Measurements from ENCODE around the gene TRIP13.

Gene TRIP13

GRCh38 chr5:886036-886435 lies 6.6 kb upstream of the TRIP13 start:
- no peaks in the 10 kb centered on the region for H3K4me1 ChIP-seq (ENCODE audit: control insufficient read depth, insufficient read depth, low read length)
- H3K9me3 ChIP-seq (ENCODE audit: control insufficient read depth, insufficient read depth, low read depth, low read length) = no peaks in the 10 kb centered on the region
- ChIA-PET POLR2A (no interaction called here), CTCF (interaction anchor here (1.6 kb wide), 1 partner anchor 282 kb away, joined by 7 read pairs; no protein-coding TSS in a partner anchor)
- TF ChIP-seq ZNF48 (tag by site-specific recombination; IDR thresholded peaks at IDR 0.05) (no peak), ZBTB10 (tag by site-specific recombination; IDR thresholded peaks at IDR 0.05) (no peak), ZSCAN4 (tag by site-specific recombination; IDR thresholded peaks at IDR 0.05) (no peak), ZBTB1 (tag by site-specific recombination; IDR thresholded peaks at IDR 0.05) (no peak), GLI4 (tag by site-specific recombination; IDR thresholded peaks at IDR 0.05) (no peak), YY2 (tag by site-specific recombination; IDR thresholded peaks at IDR 0.05) (no peak), KLF8 (tag by site-specific recombination; IDR thresholded peaks at IDR 0.05) (no peak), ZNF76 (tag by site-specific recombination; IDR thresholded peaks at IDR 0.05; ENCODE audit: borderline replicate concordance, low read depth) (no peak), BCL11A (tag by site-specific recombination; IDR thresholded peaks at IDR 0.05; ENCODE audit: low read depth) (no peak), ZEB2 (tag by site-specific recombination; IDR thresholded peaks at IDR 0.05) (no peak), REST (tag by site-specific recombination; IDR thresholded peaks at IDR 0.05) (no peak), SP7 (tag by site-specific recombination; IDR thresholded peaks at IDR 0.05) (no peak), ZNF580 (tag by site-specific recombination; IDR thresholded peaks at IDR 0.05) (no peak), ZNF704 (tag by site-specific recombination; IDR thresholded peaks at IDR 0.05) (no peak)
- H3K27ac ChIP-seq (ENCODE audit: extremely low read depth, low read depth, low read length) = no peak overlapping the region
- peaks cover 62 to 100% of the 10 kb centered on the region in 2 experiments for H3K36me3 ChIP-seq (ENCODE audit: control insufficient read depth in 2 of 2, insufficient read depth in 1 of 2, low read length in 2 of 2)
- H3K4me3 ChIP-seq (ENCODE audit: low read depth, low read length) = no peak overlapping the region

- peaks cover 61 to 100% of the 10 kb centered on the region in 2 experiments for H3K36me3 ChIP-seq (ENCODE audit: control insufficient read depth in 2 of 2, insufficient read depth in 1 of 2, low read length in 2 of 2)
- H3K4me1 ChIP-seq (ENCODE audit: control insufficient read depth, insufficient read depth, low read length) = peaks cover 5% of the 10 kb centered on the region; the same call in 1 of the 2 replicates
- POLR2A ChIA-PET = no interaction called here
- no peak overlapping the region for H3K4me3 ChIP-seq (ENCODE audit: low read depth, low read length)
- no peak overlapping the region for H3K27ac ChIP-seq (ENCODE audit: extremely low read depth, low read depth, low read length)
- CTCF ChIA-PET = interaction anchor here (0.8 to 1.6 kb wide), 2 partner anchors 109 to 281 kb away, joined by 3 to 7 read pairs; no protein-coding TSS in a partner anchor
- H3K9me3 ChIP-seq (ENCODE audit: control insufficient read depth, insufficient read depth, low read depth, low read length) = no peaks in the 10 kb centered on the region
- no peak for TF ChIP-seq KLF9 (tag by site-specific recombination; IDR thresholded peaks at IDR 0.05; ENCODE audit: low read depth)
- no peak for TF ChIP-seq AEBP2 (tag by site-specific recombination; IDR thresholded peaks at IDR 0.05; ENCODE audit: borderline replicate concordance)
- TF ChIP-seq ZNF23 (tag by site-specific recombination; IDR thresholded peaks at IDR 0.05; ENCODE audit: borderline replicate concordance) = no peak
- TF ChIP-seq ZNF26 (tag by site-specific recombination; IDR thresholded peaks at IDR 0.05) = no peak
Observed at GRCh38 chr5:886716-887325, 5.9 kb upstream of the TRIP13 start.

Measured in HEK293 (cell line).